AG09319 (cell line): ENCODE results near the gene CELSR1.

ENCODE experiments used
- DNase-seq: peaks from one replicate; pipeline ENCODE4 v3.0.0-alpha.2; 2010; ENCODE audit warnings: low read depth; ENCODE audit errors: extremely low read depth
- TF ChIP-seq, protein P1 (sequence below): IDR thresholded peaks from 2 replicates; pipeline ENCODE4 v1.5.1; 2011; ENCODE audit warnings: low read depth, mild to moderate bottlenecking, inconsistent platforms, low read length, moderate library complexity

Gene CELSR1

DNA sequence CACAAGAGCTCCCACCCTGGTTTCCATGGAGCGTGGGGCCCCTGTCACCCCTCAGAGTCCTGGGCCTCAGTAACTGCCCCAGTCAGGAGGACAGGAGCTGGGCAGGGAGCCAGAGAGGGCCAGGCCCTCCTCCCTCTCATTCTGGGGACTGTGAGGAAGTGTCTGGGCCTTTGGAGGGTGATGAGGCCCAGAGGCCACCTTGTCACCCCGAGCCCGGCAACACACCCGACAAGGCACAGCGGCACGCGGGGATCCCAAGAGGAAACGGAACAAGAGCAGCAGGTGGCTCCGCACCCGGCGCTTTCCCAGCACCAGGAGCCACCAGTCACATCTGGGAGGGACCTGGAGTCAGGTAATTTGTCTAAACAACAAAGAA is 72.1 kb downstream of the CELSR1 start:
- no peak for DNase-seq
- TF ChIP-seq, protein P1, sequence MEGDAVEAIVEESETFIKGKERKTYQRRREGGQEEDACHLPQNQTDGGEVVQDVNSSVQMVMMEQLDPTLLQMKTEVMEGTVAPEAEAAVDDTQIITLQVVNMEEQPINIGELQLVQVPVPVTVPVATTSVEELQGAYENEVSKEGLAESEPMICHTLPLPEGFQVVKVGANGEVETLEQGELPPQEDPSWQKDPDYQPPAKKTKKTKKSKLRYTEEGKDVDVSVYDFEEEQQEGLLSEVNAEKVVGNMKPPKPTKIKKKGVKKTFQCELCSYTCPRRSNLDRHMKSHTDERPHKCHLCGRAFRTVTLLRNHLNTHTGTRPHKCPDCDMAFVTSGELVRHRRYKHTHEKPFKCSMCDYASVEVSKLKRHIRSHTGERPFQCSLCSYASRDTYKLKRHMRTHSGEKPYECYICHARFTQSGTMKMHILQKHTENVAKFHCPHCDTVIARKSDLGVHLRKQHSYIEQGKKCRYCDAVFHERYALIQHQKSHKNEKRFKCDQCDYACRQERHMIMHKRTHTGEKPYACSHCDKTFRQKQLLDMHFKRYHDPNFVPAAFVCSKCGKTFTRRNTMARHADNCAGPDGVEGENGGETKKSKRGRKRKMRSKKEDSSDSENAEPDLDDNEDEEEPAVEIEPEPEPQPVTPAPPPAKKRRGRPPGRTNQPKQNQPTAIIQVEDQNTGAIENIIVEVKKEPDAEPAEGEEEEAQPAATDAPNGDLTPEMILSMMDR = no peak

DNA sequence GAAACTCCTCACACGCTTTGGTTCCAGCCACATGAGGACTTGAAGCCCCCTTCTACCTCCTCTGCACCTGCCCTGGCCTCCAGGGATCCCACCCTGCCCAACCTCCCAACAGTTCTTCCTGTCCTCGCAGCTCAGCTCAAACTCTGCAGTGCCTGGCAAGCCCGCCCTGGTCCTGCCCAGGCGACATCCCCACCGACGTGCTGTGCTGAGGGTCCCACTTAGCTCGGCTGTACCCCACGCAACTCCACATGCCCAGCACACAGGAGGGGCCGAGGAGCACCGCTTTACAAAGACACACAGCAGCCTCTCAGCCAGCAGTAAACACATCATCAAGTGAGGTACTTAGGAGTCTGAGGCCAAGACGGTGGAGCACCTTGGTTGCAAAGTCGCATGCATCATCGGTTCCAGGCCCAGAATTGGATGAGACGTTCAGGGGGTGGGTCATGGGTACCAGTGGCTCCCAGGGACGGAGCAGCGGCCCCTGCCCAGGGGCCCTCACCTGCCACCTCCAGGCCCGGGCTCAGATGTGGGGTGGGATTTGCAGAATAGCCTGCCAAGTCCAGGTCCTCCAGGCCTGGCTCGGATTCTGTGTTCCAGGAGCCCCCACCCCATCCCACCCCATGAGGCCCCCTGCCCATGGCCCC is 72.6 kb downstream of the CELSR1 start:
- no peak for DNase-seq

DNA sequence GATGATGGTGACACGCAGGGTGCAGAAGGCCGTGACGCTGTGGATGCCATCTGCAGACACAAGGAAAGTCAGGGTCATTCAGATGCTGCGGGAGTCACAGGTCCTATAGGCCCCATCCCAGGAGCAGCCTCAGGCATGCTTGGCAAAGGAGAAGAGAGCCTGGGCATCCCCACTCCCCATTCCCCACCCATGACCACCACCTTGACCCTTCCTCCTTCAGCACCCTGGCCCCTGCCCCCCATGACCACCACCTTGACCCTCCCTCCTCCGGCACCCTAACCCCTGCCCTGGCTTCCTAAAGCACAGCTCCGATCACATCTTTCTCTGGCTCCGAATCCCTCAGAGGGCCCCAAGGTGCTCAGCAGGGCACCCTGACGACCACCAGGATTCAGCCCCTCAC is 73.1 kb downstream of the CELSR1 start:
- no peak for DNase-seq
- TF ChIP-seq, protein P1 = no peak

More for the DNA sequence above, 72.6 kb downstream of the CELSR1 start:
- TF ChIP-seq, protein P1 = no peak

- TF ChIP-seq, protein P1 = no peak
- DNase-seq = no peak
These were observed 73.8 kb downstream of the CELSR1 start for GRCh38 chr22:46463435-46464227.

DNA sequence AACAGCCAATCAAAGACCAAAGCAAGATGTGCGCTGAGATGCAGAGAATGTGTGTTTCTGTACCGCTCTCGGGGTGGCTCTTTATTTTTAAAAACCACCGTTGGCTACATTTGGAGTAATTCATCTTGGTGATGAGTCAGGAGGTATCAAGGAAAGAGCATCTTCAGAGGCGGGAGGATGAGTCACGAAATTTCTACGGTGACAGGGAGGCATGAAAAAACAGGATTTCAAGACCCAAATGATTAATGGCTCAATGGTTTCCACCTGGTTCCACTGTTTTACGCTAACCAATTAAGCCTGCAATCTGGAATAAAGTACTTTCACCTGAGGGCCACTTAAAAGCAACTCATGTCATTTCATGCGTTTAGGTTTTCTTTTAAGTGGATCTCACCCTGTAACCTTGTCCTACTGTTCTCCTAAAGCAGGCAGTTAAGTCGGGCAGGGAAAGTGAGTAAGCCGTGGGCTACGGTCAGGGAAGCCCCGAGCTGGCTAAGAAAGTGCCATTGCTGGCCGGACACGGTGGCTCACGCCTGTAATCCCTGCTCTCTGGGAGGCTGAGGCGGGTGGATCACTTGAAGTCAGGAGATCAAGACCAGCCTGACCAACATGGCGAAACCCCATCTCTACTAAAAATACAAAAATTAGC is 74.6 kb downstream of the CELSR1 start:
- no peak for DNase-seq
- TF ChIP-seq, protein P1 = no peak

DNA sequence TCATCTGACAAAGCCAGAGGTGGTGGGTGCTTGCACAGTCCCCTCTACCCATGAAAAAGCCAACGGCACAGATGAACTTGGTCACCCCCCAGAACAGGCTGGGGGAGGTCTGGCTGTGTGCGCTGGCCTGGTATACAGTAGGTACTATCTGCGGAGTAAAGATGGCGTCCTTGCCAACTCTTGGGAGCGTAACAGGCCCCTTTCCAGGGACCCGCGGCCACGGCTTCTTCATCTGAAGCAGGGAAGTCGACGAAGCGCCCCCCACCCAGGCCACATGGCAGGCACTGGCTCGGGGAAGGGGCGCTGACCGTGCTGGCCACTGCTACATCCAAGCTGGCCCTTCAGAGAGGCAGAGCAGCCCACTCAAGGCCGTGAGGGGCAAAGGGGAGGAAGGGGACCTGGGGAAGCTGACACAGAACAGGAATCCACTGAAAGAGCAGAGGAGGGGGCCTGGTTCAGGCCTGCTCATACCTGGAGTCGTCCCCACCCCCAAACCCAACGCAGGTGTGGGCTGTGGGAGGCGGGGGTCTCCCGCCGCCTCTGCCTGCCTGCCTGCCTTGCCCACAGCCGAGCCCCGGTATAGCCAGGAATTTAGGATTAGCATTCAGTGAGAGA is 75.7 kb downstream of the CELSR1 start:
- DNase-seq = no peak
- TF ChIP-seq, protein P1 = no peak
